CD4-positive, alpha-beta T cell (primary cell): Measurements from ENCODE around the gene TMEM203. TPM values are rescaled to one million over a fixed set of nuclear protein-coding genes. Genes with fewer than 3 reads are reported as not detected.

Experiments
- ATAC-seq: fragments of 200-7000 bp; cut with Tn5 transposase; one replicate; pipeline ENCODE4 v1.10.0; 2022; ENCODE audit warnings: mild to moderate bottlenecking; ENCODE audit not compliant: poor library complexity
- CTCF ChIA-PET: fragments of 350-600 bp; sonication (Branson Sonifier 250); formaldehyde crosslinking; loops from one replicate; lab custom pipeline; 2021; ENCODE audit warnings: antibody characterized with exemption, inconsistent platforms; lab: Charles Lee
- POLR2A ChIA-PET: fragments of 350-600 bp; sonication (Branson Sonifier 250); formaldehyde crosslinking; loops from one replicate; lab custom pipeline; 2021; ENCODE audit warnings: antibody characterized with exemption, inconsistent platforms; lab: Charles Lee
- DNase-seq, 14 experiments: peaks; one replicate each; pipeline ENCODE4 v3.0.0-alpha.2; 2013 to 2020; ENCODE audit warnings: mixed read lengths in 2 of 14
- H3K27ac ChIP-seq, 2 donors: one replicate each; pipeline versions ENCODE4 v1.5.1 to v1.7.0; 2013; ENCODE audit warnings: low read length in 2 of 2, low read depth in 1 of 2, mild to moderate bottlenecking in 1 of 2
- H3K27me3 ChIP-seq, 2 experiments: 1 replicate in 1 of 2; 2 replicates in 1 of 2; pipeline versions ENCODE4 v1.6.1 to v1.7.0; 2013; ENCODE audit warnings: low read length in 2 of 2, control low read depth in 1 of 2, mild to moderate bottlenecking in 1 of 2, moderate library complexity in 1 of 2; ENCODE audit not compliant: insufficient read depth in 2 of 2, control insufficient read depth in 1 of 2
- H3K36me3 ChIP-seq: one replicate; pipeline ENCODE4 v1.6.1; 2013; ENCODE audit warnings: low read length, control low read depth; ENCODE audit not compliant: insufficient read depth
- H3K4me1 ChIP-seq: one replicate; pipeline ENCODE4 v1.6.1; 2013; ENCODE audit warnings: low read length, control low read depth; ENCODE audit not compliant: insufficient read depth
- H3K4me3 ChIP-seq: one replicate; pipeline ENCODE4 v1.5.1; 2013; ENCODE audit warnings: mild to moderate bottlenecking, low read length, moderate library complexity
- H3K9me3 ChIP-seq, 2 experiments: 1 replicate in 1 of 2; 2 replicates in 1 of 2; pipeline versions ENCODE4 v1.6.1 to v1.7.0; 2013; ENCODE audit warnings: low read length in 2 of 2, mild to moderate bottlenecking in 2 of 2, control low read depth in 1 of 2, moderate library complexity in 1 of 2; ENCODE audit not compliant: control insufficient read depth in 1 of 2, insufficient read depth in 1 of 2
- H3K27ac Mint-ChIP-seq: one replicate; pipeline ENCODE4 v1.8.0; 2020; ENCODE audit warnings: mixed read lengths
- H3K27me3 Mint-ChIP-seq: one replicate; pipeline ENCODE4 v1.8.0; 2021; ENCODE audit warnings: mixed read lengths
- H3K36me3 Mint-ChIP-seq: one replicate; pipeline ENCODE4 v1.8.0; 2021; ENCODE audit warnings: low read depth, mixed read lengths
- H3K4me1 Mint-ChIP-seq: one replicate; pipeline ENCODE4 v1.8.0; 2021; ENCODE audit warnings: low read depth, mixed read lengths
- H3K4me3 Mint-ChIP-seq: one replicate; pipeline ENCODE4 v1.8.0; 2020; ENCODE audit warnings: mild to moderate bottlenecking, mixed read lengths
- H3K9me3 Mint-ChIP-seq: one replicate; pipeline ENCODE4 v1.8.0; 2020; ENCODE audit warnings: mixed read lengths
- CTCF ChIP-seq: fragments of 200-600 bp; IDR thresholded peaks from one replicate; pipeline ENCODE4 v1.8.0; 2022; ENCODE audit warnings: antibody characterized with exemption, mild to moderate bottlenecking
- intact Hi-C, 2 experiments: fragments of 100-400 bp; cut with DNase I in 1 of 2; cut with micrococcal nuclease in 1 of 2; formaldehyde crosslinking; loops; one replicate each; pipeline versions ENCODE4 v1.15.1 to v1.9.0; 2023 to 2025; cut with DNase I, micrococcal nuclease
- total RNA-seq, 174 experiments: library from RNA in 2 of 174; stranded (reverse) in 2 of 174; gene quantifications; one replicate each; pipeline ENCODE4 v1.2.3 and lab custom pipeline; 2021 to 2026

TMEM203 gene
- total RNA-seq, 2 experiments from 2014 or later: 18.2 to 18.7 TPM

- no peak overlapping the region for H3K27ac Mint-ChIP-seq
- no peak for TF ChIP-seq CTCF
- intact Hi-C loops: loop anchor here in 1 of 2 experiments (5.0 kb wide), 1 partner anchor 179 kb away; the partner anchor contains the start of gene NPDC1
- no peaks in the 10 kb centered on the region for H3K9me3 Mint-ChIP-seq
- H3K4me1 Mint-ChIP-seq: peaks cover 18% of the 10 kb centered on the region
- ATAC-seq (no peak), DNase-seq (no peak)
- H3K4me1 ChIP-seq: peaks cover 36% of the 10 kb centered on the region
- POLR2A ChIA-PET: interaction anchor here (1.1 to 4.7 kb wide), 4 partner anchors 15 to 130 kb away, joined by 3 to 46 read pairs (median 7); partner anchors contain the start of gene TUBB4B
- H3K27ac ChIP-seq: no peak overlapping the region
- CTCF ChIA-PET: interaction anchor here (0.8 to 2.5 kb wide), 4 partner anchors 11 to 197 kb away, joined by 3 to 15 read pairs (median 5); no protein-coding TSS in a partner anchor
- H3K36me3 ChIP-seq: no peaks in the 10 kb centered on the region
- peaks cover 3 to 16% of the 10 kb centered on the region in 2 experiments for H3K27me3 ChIP-seq
- H3K27me3 Mint-ChIP-seq: peaks cover 5% of the 10 kb centered on the region
- H3K36me3 Mint-ChIP-seq: no peaks in the 10 kb centered on the region
- H3K9me3 ChIP-seq: peaks cover 0 to 4% of the 10 kb centered on the region in 2 experiments
- H3K4me3 Mint-ChIP-seq: no peak overlapping the region
- no peak overlapping the region for H3K4me3 ChIP-seq
Measured at GRCh38 chr9:137225699-137226331, 20.4 kb upstream of the TMEM203 start.

DNA sequence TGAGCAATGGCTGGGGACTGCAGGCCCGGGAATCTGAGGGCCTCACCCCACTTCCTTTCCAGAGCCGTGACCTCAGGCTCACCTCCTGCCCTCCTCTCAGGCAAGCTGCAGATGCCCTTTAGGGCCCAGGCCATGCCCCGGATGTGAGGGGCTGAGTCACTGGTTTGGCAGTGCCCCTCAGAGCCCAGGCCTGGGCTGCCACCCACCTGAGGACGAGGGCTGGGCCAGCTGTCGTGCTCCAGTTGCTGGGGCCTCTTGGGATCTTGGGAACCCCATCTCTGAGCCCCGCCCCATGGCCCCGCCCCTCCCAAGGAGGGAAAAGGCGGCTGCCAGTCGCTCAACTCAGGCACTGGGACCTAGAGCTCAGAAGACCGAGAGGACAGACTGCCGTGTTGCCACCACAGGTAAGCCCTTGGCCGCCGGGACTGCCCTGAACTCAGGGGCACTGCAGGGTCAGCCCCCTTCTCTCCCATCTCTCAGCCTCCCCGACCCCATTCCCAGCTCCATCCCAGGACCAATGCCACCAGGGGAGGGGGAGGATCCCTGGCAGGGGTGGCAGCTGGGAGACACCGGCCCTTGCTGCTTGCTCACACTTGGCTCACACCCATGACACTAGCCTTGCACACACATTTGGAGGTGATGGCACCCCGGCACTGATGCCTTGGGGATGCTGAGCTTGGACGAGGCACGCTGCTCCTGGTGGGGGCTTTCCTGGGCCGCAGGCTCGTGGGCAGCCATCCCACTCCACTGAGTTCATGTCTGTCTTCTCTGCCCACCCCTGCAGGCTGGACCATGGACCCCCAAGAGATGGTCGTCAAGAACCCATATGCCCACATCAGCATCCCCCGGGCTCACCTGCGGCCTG, 19.6 kb upstream of the TMEM203 start, which contains the start of gene CYSRT1:
Gene CYSRT1 (plus strand): TSS at position 345 of the 865 bp plus-strand sequence. CDS start 448 bp downstream, at position 793.
- Histone ChIP-seq H3K27ac (peak within 1 kb of the TSS; percentile 74 to 80), H3K27me3 (peaks cover 3 to 16% of the 10 kb centered on the region in 2 experiments), H3K4me3 (peak within 1 kb of the TSS; percentile 74), H3K9me3 (peaks cover 0 to 4% of the 10 kb centered on the region in 2 experiments), H3K36me3 (no peaks in the 10 kb centered on the region), H3K4me1 (peaks cover 36% of the 10 kb centered on the region)
- peak within 1 kb of the TSS; percentile 81 for H3K27ac Mint-ChIP-seq
- intact Hi-C loops: loop anchor here (5.0 kb wide), 2 partner anchors 178 to 438 kb away; partner anchors contain the start of gene NPDC1 (in 1 of the 2)
- H3K36me3 Mint-ChIP-seq: no peaks in the 10 kb centered on the region
- ATAC-seq (no peak), DNase-seq (peak in 3 of 14 experiments; percentile 19 to 55 (median 38))
- H3K9me3 Mint-ChIP-seq: no peaks in the 10 kb centered on the region
- TF ChIP-seq CTCF: no peak
- POLR2A ChIA-PET: interaction anchor here (1.1 to 4.7 kb wide), 5 partner anchors 16 to 97 kb away, joined by 3 to 46 read pairs (median 22); partner anchors contain the start of genes ANAPC2, NDOR1, SSNA1 and TMEM203
- H3K4me1 Mint-ChIP-seq: peaks cover 18% of the 10 kb centered on the region
- peak within 1 kb of the TSS; percentile 87 for H3K4me3 Mint-ChIP-seq
- CTCF ChIA-PET: interaction anchor here (0.8 to 1.4 kb wide), 2 partner anchors 49 to 95 kb away, joined by 3 to 6 read pairs; no protein-coding TSS in a partner anchor
- H3K27me3 Mint-ChIP-seq: peaks cover 5% of the 10 kb centered on the region
